Central memory CD4-positive, alpha-beta T cell (primary cell): ENCODE data around the gene BCAT1.
"Not testable (repeated sequence)": the region's sequence is repeated elsewhere in the genome, so short reads cannot be mapped to it uniquely, and the experiment has no call there.

ENCODE experiments used
- DNase-seq: peaks from one replicate; pipeline ENCODE4 v3.0.0; 2022

The BCAT1 gene

GRCh38 chr12:24926080-24926479, 22.8 kb downstream of the BCAT1 start:
- not testable (repeated sequence) for DNase-seq

- no peak for DNase-seq
Observed at GRCh38 chr12:24922090-24922489, 26.8 kb downstream of the BCAT1 start.

- no peak for DNase-seq
Observed at GRCh38 chr12:24921251-24922038, 27.5 kb downstream of the BCAT1 start.

GRCh38 chr12:24920141-24920540, 28.8 kb downstream of the BCAT1 start:
- DNase-seq = no peak

- no peak for DNase-seq
Observed at GRCh38 chr12:24919346-24920001, 29.4 kb downstream of the BCAT1 start.

- DNase-seq = no peak
Observed at GRCh38 chr12:24918596-24918995, 30.3 kb downstream of the BCAT1 start.

- no peak for DNase-seq
Observed at GRCh38 chr12:24915501-24915900, 33.4 kb downstream of the BCAT1 start.

- DNase-seq = no peak
Observed at GRCh38 chr12:24913953-24914352, 34.9 kb downstream of the BCAT1 start.

- DNase-seq = no peak
Observed at GRCh38 chr12:24913130-24913529, 35.8 kb downstream of the BCAT1 start.

GRCh38 chr12:24911271-24911791, 37.6 kb downstream of the BCAT1 start:
- DNase-seq = no peak

GRCh38 chr12:24910192-24910591, 38.7 kb downstream of the BCAT1 start:
- not testable (repeated sequence) for DNase-seq

GRCh38 chr12:24909667-24910066, 39.2 kb downstream of the BCAT1 start:
- no peak for DNase-seq

GRCh38 chr12:24907464-24907863, 41.4 kb downstream of the BCAT1 start:
- no peak for DNase-seq

- DNase-seq = no peak
Observed at GRCh38 chr12:24906141-24906540, 42.8 kb downstream of the BCAT1 start.

- no peak for DNase-seq
Observed at GRCh38 chr12:24905431-24905830, 43.5 kb downstream of the BCAT1 start.

- no peak for DNase-seq
Observed at GRCh38 chr12:24904871-24905270, 44.0 kb downstream of the BCAT1 start.

- no peak for DNase-seq
Observed at GRCh38 chr12:24903329-24904088, 45.4 kb downstream of the BCAT1 start.

- DNase-seq = no peak
Observed at GRCh38 chr12:24902511-24903328, 46.2 kb downstream of the BCAT1 start.

- DNase-seq = no peak
Observed at GRCh38 chr12:24901576-24902461, 47.1 kb downstream of the BCAT1 start.

GRCh38 chr12:24900196-24900595, 48.7 kb downstream of the BCAT1 start:
- DNase-seq = no peak

- no peak for DNase-seq
Observed at GRCh38 chr12:24899503-24900075, 49.3 kb downstream of the BCAT1 start.
